Mesendoderm (in vitro differentiated cells): Measurements from ENCODE around the gene GALNTL6.

ENCODE experiments used
- DNase-seq: peaks from one replicate; pipeline ENCODE4 v3.0.0; 2013
- H2AK5ac ChIP-seq: 2 replicates; pipeline ENCODE4 v1.6.1; 2013; ENCODE audit warnings: low read length, inconsistent platforms
- H2BK120ac ChIP-seq: 2 replicates; pipeline ENCODE4 v1.6.1; 2013; ENCODE audit warnings: low read depth, mild to moderate bottlenecking, low read length, moderate library complexity, mixed read lengths
- H2BK15ac ChIP-seq: replicated peaks from 2 replicates; pipeline ENCODE4 v1.6.1; 2013; ENCODE audit warnings: low read depth, mild to moderate bottlenecking, moderate library complexity
- H2BK5ac ChIP-seq: 2 replicates; pipeline ENCODE4 v1.6.1; 2013; ENCODE audit warnings: low read length, inconsistent platforms
- H3K18ac ChIP-seq: 2 replicates; pipeline ENCODE4 v1.6.1; 2013; ENCODE audit warnings: mild to moderate bottlenecking, low read length, mixed read lengths
- H3K23ac ChIP-seq: one replicate; pipeline ENCODE4 v1.6.1; 2013; ENCODE audit warnings: low read length
- H3K27ac ChIP-seq: 2 replicates; pipeline ENCODE4 v1.5.1; 2013; ENCODE audit warnings: low read depth, mild to moderate bottlenecking, inconsistent platforms, low read length, moderate library complexity
- H3K27me3 ChIP-seq: 2 replicates; pipeline ENCODE4 v1.6.1; 2013; ENCODE audit warnings: low read length, control low read depth, mild to moderate bottlenecking, inconsistent platforms; ENCODE audit not compliant: insufficient read depth, poor library complexity
- H3K36me3 ChIP-seq: 2 replicates; pipeline ENCODE4 v1.6.1; 2013; ENCODE audit warnings: low read length, inconsistent platforms; ENCODE audit not compliant: control insufficient read depth, insufficient read depth
- H3K4ac ChIP-seq: one replicate; pipeline ENCODE4 v1.6.1; 2013; ENCODE audit warnings: low read depth, mild to moderate bottlenecking, low read length, moderate library complexity
- H3K4me1 ChIP-seq: 2 replicates; pipeline ENCODE4 v1.6.1; 2013; ENCODE audit warnings: low read depth, low read length, inconsistent platforms; ENCODE audit not compliant: control insufficient read depth
- H3K4me2 ChIP-seq: 2 replicates; pipeline ENCODE4 v1.6.1; 2013; ENCODE audit warnings: low read length
- H3K4me3 ChIP-seq: 2 replicates; pipeline ENCODE4 v1.5.1; 2013; ENCODE audit warnings: mild to moderate bottlenecking, low read length
- H3K56ac ChIP-seq: one replicate; pipeline ENCODE4 v1.6.1; 2013; ENCODE audit warnings: low read length
- H3K79me1 ChIP-seq: 2 replicates; pipeline ENCODE4 v1.6.1; 2013; ENCODE audit warnings: low read length, inconsistent platforms
- H3K79me2 ChIP-seq: 2 replicates; pipeline ENCODE4 v1.6.1; 2013; ENCODE audit warnings: mild to moderate bottlenecking, low read length; ENCODE audit not compliant: control insufficient read depth, insufficient read depth
- H3K9ac ChIP-seq: 2 replicates; pipeline ENCODE4 v1.6.1; 2013; ENCODE audit warnings: low read length, inconsistent platforms
- H4K5ac ChIP-seq: one replicate; pipeline ENCODE4 v1.6.1; 2013; ENCODE audit warnings: low read length
- H4K8ac ChIP-seq: one replicate; pipeline ENCODE4 v1.6.1; 2013; ENCODE audit warnings: low read depth, mild to moderate bottlenecking, control low read depth, low read length, moderate library complexity
- WGBS: extraction: QIAGEN DNeasy Blood & Tissue Kit; methylation state at CpG from one replicate; pipeline ENCODE4 v1.1.7; 2013; ENCODE audit warnings: low lambda C conversion rate, missing lambda C conversion rate; ENCODE audit not compliant: insufficient coverage; ENCODE audit errors: extremely low coverage; 5-methylcytosine and 5-hydroxymethylcytosine counted together

GALNTL6 gene

GRCh38 chr4:171928336-171928735, 115.1 kb downstream of the GALNTL6 start:
- Histone ChIP-seq H2BK15ac (no peak overlapping the region), H3K79me1 (no peaks in the 10 kb centered on the region), H2BK5ac (no peak overlapping the region), H3K23ac (no peak overlapping the region), H3K4me1 (no peaks in the 10 kb centered on the region), H3K56ac (no peak overlapping the region), H3K27me3 (no peaks in the 10 kb centered on the region), H3K4me3 (no peak overlapping the region), H2BK120ac (no peak overlapping the region), H4K5ac (no peak overlapping the region), H4K8ac (no peak overlapping the region), H3K18ac (no peak overlapping the region), H2AK5ac (no peak overlapping the region), H3K36me3 (no peaks in the 10 kb centered on the region), H3K27ac (no peak overlapping the region), H3K4ac (no peak overlapping the region), H3K9ac (no peak overlapping the region), H3K79me2 (no peaks in the 10 kb centered on the region), H3K4me2 (no peak overlapping the region)
- DNase-seq, result no peak
- no CpG with 5 or more reads among the region's 4 CpGs for WGBS

DNA sequence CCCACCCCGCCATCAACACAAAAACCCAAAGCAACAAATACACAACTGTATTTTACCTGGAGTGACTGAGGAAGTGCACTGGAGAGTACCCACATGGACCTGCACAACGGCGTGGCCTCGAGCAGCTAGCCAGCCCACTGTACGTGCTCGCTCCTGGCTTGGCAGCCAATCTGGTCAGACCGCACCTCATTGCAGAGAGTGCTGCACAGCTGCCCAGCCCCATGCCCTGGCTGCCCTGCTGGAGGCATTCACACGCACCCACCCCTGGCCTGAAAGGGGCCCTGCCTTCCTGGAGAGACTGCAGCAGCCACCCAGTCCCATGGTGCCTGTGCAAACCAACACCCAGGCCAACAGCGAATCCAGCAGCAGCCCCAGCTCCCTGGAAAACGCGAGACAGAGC, 116.3 kb downstream of the GALNTL6 start:
- H3K36me3 ChIP-seq, result no peaks in the 10 kb centered on the region
- no peaks in the 10 kb centered on the region for H3K79me1 ChIP-seq
- H2AK5ac ChIP-seq, result no peak overlapping the region
- no peak overlapping the region for H3K4me3 ChIP-seq
- no peak overlapping the region for H3K18ac ChIP-seq
- H2BK120ac ChIP-seq, result no peak overlapping the region
- no peak overlapping the region for H3K56ac ChIP-seq
- no peak overlapping the region for H4K8ac ChIP-seq
- no peak for DNase-seq
- no peaks in the 10 kb centered on the region for H3K79me2 ChIP-seq
- no peaks in the 10 kb centered on the region for H3K27me3 ChIP-seq
- no peak overlapping the region for H3K4me2 ChIP-seq
- WGBS, result no CpG with 5 or more reads among the region's 11 CpGs
- no peak overlapping the region for H4K5ac ChIP-seq
- H3K4me1 ChIP-seq, result no peaks in the 10 kb centered on the region
- no peak overlapping the region for H3K27ac ChIP-seq
- no peak overlapping the region for H3K4ac ChIP-seq
- H2BK5ac ChIP-seq, result no peak overlapping the region
- H3K9ac ChIP-seq, result no peak overlapping the region
- H3K23ac ChIP-seq, result no peak overlapping the region
- H2BK15ac ChIP-seq, result no peak overlapping the region

- Histone ChIP-seq H3K4ac (no peak overlapping the region), H3K56ac (no peak overlapping the region), H3K79me1 (no peaks in the 10 kb centered on the region), H3K27ac (no peak overlapping the region), H2BK5ac (no peak overlapping the region), H2AK5ac (no peak overlapping the region), H2BK120ac (no peak overlapping the region), H3K27me3 (no peaks in the 10 kb centered on the region), H3K4me2 (no peak overlapping the region), H3K9ac (no peak overlapping the region), H4K5ac (no peak overlapping the region), H2BK15ac (no peak overlapping the region), H4K8ac (no peak overlapping the region), H3K36me3 (no peaks in the 10 kb centered on the region), H3K18ac (no peak overlapping the region), H3K79me2 (no peaks in the 10 kb centered on the region), H3K4me1 (no peaks in the 10 kb centered on the region), H3K4me3 (no peak overlapping the region), H3K23ac (no peak overlapping the region)
- WGBS, result no CpG with 5 or more reads among the region's 8 CpGs
- no peak for DNase-seq
Measured at GRCh38 chr4:171929907-171930306, 116.7 kb downstream of the GALNTL6 start.

GRCh38 chr4:171932238-171932637, 119.0 kb downstream of the GALNTL6 start:
- H3K4me3 ChIP-seq, result no peak overlapping the region
- no peaks in the 10 kb centered on the region for H3K79me1 ChIP-seq
- no peak overlapping the region for H3K27ac ChIP-seq
- no peak overlapping the region for H3K4me2 ChIP-seq
- no peak overlapping the region for H4K8ac ChIP-seq
- no peak overlapping the region for H2BK5ac ChIP-seq
- H3K18ac ChIP-seq, result no peak overlapping the region
- WGBS, result no CpG with 5 or more reads among the region's 6 CpGs
- H3K4ac ChIP-seq, result no peak overlapping the region
- H2BK15ac ChIP-seq, result no peak overlapping the region
- H3K79me2 ChIP-seq, result no peaks in the 10 kb centered on the region
- no peaks in the 10 kb centered on the region for H3K36me3 ChIP-seq
- no peak overlapping the region for H2BK120ac ChIP-seq
- no peaks in the 10 kb centered on the region for H3K4me1 ChIP-seq
- H3K23ac ChIP-seq, result no peak overlapping the region
- H2AK5ac ChIP-seq, result no peak overlapping the region
- H3K56ac ChIP-seq, result no peak overlapping the region
- H3K27me3 ChIP-seq, result no peaks in the 10 kb centered on the region
- H4K5ac ChIP-seq, result no peak overlapping the region
- DNase-seq, result no peak
- H3K9ac ChIP-seq, result no peak overlapping the region

GRCh38 chr4:171940656-171941055, 127.5 kb downstream of the GALNTL6 start:
- Histone ChIP-seq H2BK120ac (no peak overlapping the region), H3K18ac (no peak overlapping the region), H3K4me2 (no peak overlapping the region), H3K9ac (no peak overlapping the region), H3K23ac (no peak overlapping the region), H3K79me1 (no peaks in the 10 kb centered on the region), H3K4ac (no peak overlapping the region), H3K79me2 (no peaks in the 10 kb centered on the region), H2BK5ac (no peak overlapping the region), H2BK15ac (no peak overlapping the region), H3K27ac (no peak overlapping the region), H4K8ac (no peak overlapping the region), H3K36me3 (no peaks in the 10 kb centered on the region), H3K27me3 (no peaks in the 10 kb centered on the region), H3K4me1 (no peaks in the 10 kb centered on the region), H2AK5ac (no peak overlapping the region), H4K5ac (no peak overlapping the region), H3K56ac (no peak overlapping the region), H3K4me3 (no peak overlapping the region)
- no peak for DNase-seq
- WGBS, result 100% methylated on average over 1 of the region's 6 CpGs

GRCh38 chr4:171947400-171947799, 134.2 kb downstream of the GALNTL6 start:
- Histone ChIP-seq H3K56ac (no peak overlapping the region), H3K18ac (no peak overlapping the region), H3K4me3 (no peak overlapping the region), H3K36me3 (no peaks in the 10 kb centered on the region), H3K79me2 (no peaks in the 10 kb centered on the region), H3K9ac (no peak overlapping the region), H3K4me1 (no peaks in the 10 kb centered on the region), H3K23ac (no peak overlapping the region), H3K79me1 (no peaks in the 10 kb centered on the region), H3K4me2 (no peak overlapping the region), H2AK5ac (no peak overlapping the region), H3K27me3 (no peaks in the 10 kb centered on the region), H3K27ac (no peak overlapping the region), H3K4ac (no peak overlapping the region), H2BK15ac (no peak overlapping the region), H2BK120ac (no peak overlapping the region), H4K8ac (no peak overlapping the region), H2BK5ac (no peak overlapping the region), H4K5ac (no peak overlapping the region)
- DNase-seq, result no peak
